ENCODE data around the gene DNAJB1. TPM values are rescaled to one million over a fixed set of nuclear protein-coding genes. Genes with fewer than 3 reads are reported as not detected.

Gene DNAJB1
- total and polyA plus RNA-seq, 10 of the 15 experiments (the other 5 are each of a cell fraction or from before 2014, with no cell fraction given): 4.8 to 65.8 (median 34.9) TPM

DNA sequence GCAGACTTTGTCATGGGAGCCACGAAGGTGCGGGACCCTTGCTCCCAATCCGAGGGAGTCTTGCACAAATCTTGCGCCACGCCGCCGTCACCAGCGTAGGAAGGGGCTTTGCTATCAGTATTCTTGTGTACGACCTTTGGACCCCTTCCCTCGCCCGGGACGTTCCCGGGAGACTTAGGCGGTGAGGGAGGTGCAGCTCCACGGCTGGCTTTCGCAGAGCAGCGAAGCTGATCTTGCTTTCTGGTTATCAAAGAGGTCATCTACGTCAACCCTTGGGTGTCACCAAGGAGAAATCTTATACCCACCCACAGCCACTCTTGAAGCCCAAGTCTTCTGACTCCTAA lies 11.8 kb upstream of the DNAJB1 start:
- Histone ChIP-seq H3K36me3 (ENCODE audit: control insufficient read depth in 2 of 2, insufficient read depth in 2 of 2, low read length in 1 of 2) (peaks cover 0 to 5% of the 10 kb centered on the region in 2 experiments; a peak in 1 of 4 replicates), H2AFZ (ENCODE audit: control insufficient read depth, low read depth, low read length) (peak overlapping the region; percentile 99), H3K79me2 (ENCODE audit: control insufficient read depth, insufficient read depth, low read length) (peaks cover 16% of the 10 kb centered on the region), H3K9ac (ENCODE audit: control insufficient read depth, insufficient read depth, low read length) (peak overlapping the region; percentile 79), H3K4me3 (peak overlapping the region; percentile 79), H3K27me3 (replicated peaks in 1 of 2; ENCODE audit: control insufficient read depth in 2 of 2, insufficient read depth in 2 of 2, low read length in 1 of 2) (no peaks in the 10 kb centered on the region), H3K27ac (ENCODE audit: control insufficient read depth, insufficient read depth) (peak overlapping the region; percentile 80), H3K9me3 (replicated peaks; ENCODE audit: control insufficient read depth, insufficient read depth, low read length) (no peaks in the 10 kb centered on the region), H3K4me2 (ENCODE audit: control insufficient read depth, insufficient read depth) (peak overlapping the region; percentile 66), H4K20me1 (ENCODE audit: control insufficient read depth, insufficient read depth) (no peaks in the 10 kb centered on the region), H3K4me1 (ENCODE audit: control insufficient read depth, insufficient read depth, low read length) (peaks cover 5% of the 10 kb centered on the region; the same call in 1 of the 2 replicates)
- POLR2A ChIA-PET: interaction anchor here (1.3 to 2.1 kb wide), 2 partner anchors 10 to 12 kb away, joined by 3 to 12 read pairs; partner anchors contain the start of gene DNAJB1
- in situ Hi-C loops (cut with MboI): no loop called here
- SMC1A ChIA-PET (ENCODE audit: uncharacterized antibody, unreplicated experiment): interaction anchor here (1.0 kb wide), 1 partner anchor 27 kb away, joined by 3 read pairs; no protein-coding TSS in a partner anchor
- DNase-seq (ENCODE audit: low read depth, low spot score) (no peak), FAIRE-seq (no peak), ATAC-seq (peak; percentile 21)
- TF ChIP-seq WRNIP1 (IDR thresholded peaks at IDR 0.05; ENCODE audit: borderline replicate concordance, low read depth, low read length): no peak
- TF ChIP-seq SMAD1 (IDR thresholded peaks at IDR 0.05; ENCODE audit: low read depth, partially characterized antibody): no peak
- 0 out of 2 replicates have a peak, but pooled peaks have one; percentile 16 for TF ChIP-seq NR2F1 (conservative IDR thresholded peaks at IDR 0.05)
- no peak for TF ChIP-seq BHLHE40 (IDR thresholded peaks at IDR 0.05; ENCODE audit: borderline replicate concordance in 1 of 2, low read depth in 2 of 2, low read length in 1 of 2)
- 0 out of 2 replicates have a peak, but pooled peaks have one; percentile 19 for TF ChIP-seq MXI1 (IDR thresholded peaks at IDR 0.05; ENCODE audit: low read depth, low read length)
- 0 out of 2 replicates have a peak, but pooled peaks have one; percentile 11 for TF ChIP-seq HCFC1 (IDR thresholded peaks at IDR 0.05; ENCODE audit: low read length)
- TF ChIP-seq RUNX3 (IDR thresholded peaks at IDR 0.05; ENCODE audit: low read length): no peak
- TF ChIP-seq, protein P1, sequence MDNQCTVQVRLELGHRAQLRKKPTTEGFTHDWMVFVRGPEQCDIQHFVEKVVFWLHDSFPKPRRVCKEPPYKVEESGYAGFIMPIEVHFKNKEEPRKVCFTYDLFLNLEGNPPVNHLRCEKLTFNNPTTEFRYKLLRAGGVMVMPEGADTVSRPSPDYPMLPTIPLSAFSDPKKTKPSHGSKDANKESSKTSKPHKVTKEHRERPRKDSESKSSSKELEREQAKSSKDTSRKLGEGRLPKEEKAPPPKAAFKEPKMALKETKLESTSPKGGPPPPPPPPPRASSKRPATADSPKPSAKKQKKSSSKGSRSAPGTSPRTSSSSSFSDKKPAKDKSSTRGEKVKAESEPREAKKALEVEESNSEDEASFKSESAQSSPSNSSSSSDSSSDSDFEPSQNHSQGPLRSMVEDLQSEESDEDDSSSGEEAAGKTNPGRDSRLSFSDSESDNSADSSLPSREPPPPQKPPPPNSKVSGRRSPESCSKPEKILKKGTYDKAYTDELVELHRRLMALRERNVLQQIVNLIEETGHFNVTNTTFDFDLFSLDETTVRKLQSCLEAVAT (IDR thresholded peaks at IDR 0.05): peak; percentile 81; the same call in 1 of the 2 replicates
- TF ChIP-seq, protein P2, sequence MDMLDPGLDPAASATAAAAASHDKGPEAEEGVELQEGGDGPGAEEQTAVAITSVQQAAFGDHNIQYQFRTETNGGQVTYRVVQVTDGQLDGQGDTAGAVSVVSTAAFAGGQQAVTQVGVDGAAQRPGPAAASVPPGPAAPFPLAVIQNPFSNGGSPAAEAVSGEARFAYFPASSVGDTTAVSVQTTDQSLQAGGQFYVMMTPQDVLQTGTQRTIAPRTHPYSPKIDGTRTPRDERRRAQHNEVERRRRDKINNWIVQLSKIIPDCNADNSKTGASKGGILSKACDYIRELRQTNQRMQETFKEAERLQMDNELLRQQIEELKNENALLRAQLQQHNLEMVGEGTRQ (IDR thresholded peaks at IDR 0.05; ENCODE audit: borderline replicate concordance, low read depth, low read length): no peak
- TF ChIP-seq IKZF1 (conservative IDR thresholded peaks at IDR 0.05): peak; percentile 44
- RAD21 ChIA-PET (ENCODE audit: unreplicated experiment): no interaction called here
- BruUV-seq (replicated peaks): no TSS peak
- intact Hi-C loops (cut with micrococcal nuclease; ENCODE audit: unreplicated experiment): no loop called here
- WGBS (ENCODE audit: insufficient coverage, insufficient replicate concordance, low lambda C conversion rate, missing lambda C conversion rate): 0% methylated on average over 18 of the region's 18 CpGs
- CTCF ChIA-PET: interaction anchor here (1.4 kb wide), 1 partner anchor 12 kb away, joined by 5 read pairs; the partner anchor contains the start of gene DNAJB1
